K562 (cell line): ENCODE measurements around the gene SVIL.

ENCODE experiments used
- CTCF ChIP-seq, 3 experiments: IDR thresholded peaks in 2 of 3; conservative IDR thresholded peaks in 1 of 3; 2 replicates each; pipeline ENCODE4 v1.5.1; 2011 to 2012; ENCODE audit warnings: low read length in 3 of 3, mild to moderate bottlenecking in 3 of 3, control low read depth in 2 of 3, improper control_type of control experiment in 1 of 3, inconsistent platforms in 1 of 3, low read depth in 1 of 3, mixed read lengths in 1 of 3, moderate library complexity in 1 of 3; ENCODE audit not compliant: insufficient read depth in 2 of 3
- EP300 ChIP-seq: IDR thresholded peaks from 2 replicates; pipeline ENCODE4 v1.6.1; 2012; ENCODE audit warnings: low read length, improper control_type of control experiment
- EZH2 ChIP-seq: IDR thresholded peaks from 2 replicates; pipeline ENCODE4 v1.6.1; 2012; ENCODE audit warnings: low read depth, mild to moderate bottlenecking, inconsistent platforms, low read length, borderline replicate concordance
- GTF2E2 ChIP-seq: fragments of 200-800 bp; sonication (Bioruptor generic); IDR thresholded peaks from 2 replicates; pipeline ENCODE4 v1.6.1; 2016; ENCODE audit warnings: missing genetic modification characterization, missing compliant biosample characterization
- KLF6 ChIP-seq: fragments of 250-450 bp; sonication (Bioruptor Pico); IDR thresholded peaks from 2 replicates; pipeline ENCODE4 v1.4.0; 2020; ENCODE audit warnings: mild to moderate bottlenecking, moderate library complexity, borderline replicate concordance
- PRDM10 ChIP-seq: fragments of 450-650 bp; IDR thresholded peaks from 2 replicates; pipeline ENCODE4 v1.6.1; 2018; ENCODE audit not compliant: partially characterized antibody
- PRMT5 ChIP-seq: sonication (generic); formaldehyde crosslinking; IDR thresholded peaks from 2 replicates; pipeline ENCODE4 v1.5.0; 2020; ENCODE audit warnings: missing genetic modification reagents
- RAD21 ChIP-seq, 2 experiments: fragments of 250-450 bp in 1 of 2; fragments of 450-650 bp in 1 of 2; sonication (Bioruptor Pico) in 1 of 2; formaldehyde crosslinking in 1 of 2; IDR thresholded peaks in 1 of 2; conservative IDR thresholded peaks in 1 of 2; 2 replicates each; pipeline versions ENCODE4 v1.4.0 to v1.8.0; 2020 to 2022; ENCODE audit warnings: mild to moderate bottlenecking in 2 of 2, moderate library complexity in 1 of 2
- RCOR1 ChIP-seq, 2 experiments: IDR thresholded peaks; 2 replicates each; pipeline ENCODE4 v1.6.1; 2012; ENCODE audit warnings: low read depth in 2 of 2, low read length in 2 of 2, borderline replicate concordance in 1 of 2, improper control_type of control experiment in 1 of 2
- TEAD4 ChIP-seq, 2 experiments: sonication (generic) in 1 of 2; formaldehyde crosslinking in 1 of 2; IDR thresholded peaks; 2 replicates each; pipeline versions ENCODE4 v1.6.1 to v1.8.0; 2012 to 2022; ENCODE audit warnings: borderline replicate concordance in 1 of 2, inconsistent platforms in 1 of 2, low read length in 1 of 2, mild to moderate bottlenecking in 1 of 2, missing genetic modification reagents in 1 of 2
- TRIM28 ChIP-seq: fragments of 450-650 bp; IDR thresholded peaks from 2 replicates; pipeline ENCODE4 v1.6.1; 2017
- YY1 ChIP-seq, 3 experiments: IDR thresholded peaks; 2 replicates each; pipeline ENCODE4 v1.6.1; 2011; ENCODE audit warnings: low read length in 2 of 3, mild to moderate bottlenecking in 2 of 3, moderate library complexity in 2 of 3, borderline replicate concordance in 1 of 3, control low read depth in 1 of 3, low read depth in 1 of 3; ENCODE audit not compliant: insufficient read depth in 3 of 3, insufficient replicate concordance in 2 of 3, control insufficient read depth in 1 of 3, insufficient read length in 1 of 3; ENCODE audit errors: extremely low read depth in 1 of 3
- ZNF780A ChIP-seq: fragments of 250-450 bp; sonication (Bioruptor Pico); IDR thresholded peaks from 2 replicates; pipeline ENCODE4 v1.5.0; 2021; ENCODE audit warnings: mild to moderate bottlenecking
- TF ChIP-seq, protein P1 (sequence below): fragments of 250-450 bp; sonication (Bioruptor Pico); IDR thresholded peaks from 2 replicates; pipeline ENCODE4 v1.4.0; 2020; ENCODE audit warnings: mild to moderate bottlenecking, moderate library complexity

DNA sequence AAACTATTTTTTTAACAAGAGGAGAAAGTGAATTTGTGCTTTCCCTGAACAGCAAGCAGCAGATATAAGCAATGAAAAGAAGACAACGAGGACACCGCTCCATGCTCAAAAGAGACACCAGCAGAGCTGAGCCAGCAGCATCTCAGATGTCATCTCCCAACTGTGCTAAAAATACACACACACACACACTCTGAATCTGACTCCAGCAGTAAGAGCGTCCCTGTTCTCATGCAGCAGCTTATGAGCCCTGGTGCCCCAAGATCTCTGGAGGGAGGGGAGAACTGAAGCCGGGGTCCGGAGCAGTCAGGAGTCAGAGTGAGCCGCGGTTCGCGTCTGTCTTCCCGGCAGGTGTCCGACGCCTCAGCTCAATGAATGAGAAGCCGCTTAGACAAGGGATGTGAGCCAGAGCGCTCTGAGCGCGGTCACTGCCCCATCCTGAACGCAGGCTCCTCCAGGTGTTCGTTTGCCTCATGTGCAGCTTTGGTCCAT, 49.2 kb downstream of the SVIL start:
- TF ChIP-seq, protein P1, sequence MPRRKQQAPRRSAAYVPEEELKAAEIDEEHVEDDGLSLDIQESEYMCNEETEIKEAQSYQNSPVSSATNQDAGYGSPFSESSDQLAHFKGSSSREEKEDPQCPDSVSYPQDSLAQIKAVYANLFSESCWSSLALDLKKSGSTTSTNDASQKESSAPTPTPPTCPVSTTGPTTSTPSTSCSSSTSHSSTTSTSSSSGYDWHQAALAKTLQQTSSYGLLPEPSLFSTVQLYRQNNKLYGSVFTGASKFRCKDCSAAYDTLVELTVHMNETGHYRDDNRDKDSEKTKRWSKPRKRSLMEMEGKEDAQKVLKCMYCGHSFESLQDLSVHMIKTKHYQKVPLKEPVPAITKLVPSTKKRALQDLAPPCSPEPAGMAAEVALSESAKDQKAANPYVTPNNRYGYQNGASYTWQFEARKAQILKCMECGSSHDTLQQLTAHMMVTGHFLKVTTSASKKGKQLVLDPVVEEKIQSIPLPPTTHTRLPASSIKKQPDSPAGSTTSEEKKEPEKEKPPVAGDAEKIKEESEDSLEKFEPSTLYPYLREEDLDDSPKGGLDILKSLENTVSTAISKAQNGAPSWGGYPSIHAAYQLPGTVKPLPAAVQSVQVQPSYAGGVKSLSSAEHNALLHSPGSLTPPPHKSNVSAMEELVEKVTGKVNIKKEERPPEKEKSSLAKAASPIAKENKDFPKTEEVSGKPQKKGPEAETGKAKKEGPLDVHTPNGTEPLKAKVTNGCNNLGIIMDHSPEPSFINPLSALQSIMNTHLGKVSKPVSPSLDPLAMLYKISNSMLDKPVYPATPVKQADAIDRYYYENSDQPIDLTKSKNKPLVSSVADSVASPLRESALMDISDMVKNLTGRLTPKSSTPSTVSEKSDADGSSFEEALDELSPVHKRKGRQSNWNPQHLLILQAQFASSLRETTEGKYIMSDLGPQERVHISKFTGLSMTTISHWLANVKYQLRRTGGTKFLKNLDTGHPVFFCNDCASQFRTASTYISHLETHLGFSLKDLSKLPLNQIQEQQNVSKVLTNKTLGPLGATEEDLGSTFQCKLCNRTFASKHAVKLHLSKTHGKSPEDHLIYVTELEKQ (CRISPR knock-in tag) = no peak
- TF ChIP-seq PRMT5 (CRISPR knock-in tag) (no peak), TRIM28 (no peak), ZNF780A (CRISPR knock-in tag) (no peak), PRDM10 (no peak), RAD21 (CRISPR knock-in tag; conservative IDR thresholded peaks at IDR 0.05 in 1 of 2, IDR thresholded peaks at IDR 0.05 in 1 of 2) (no peak), CTCF (IDR thresholded peaks at IDR 0.05 in 2 of 3, conservative IDR thresholded peaks at IDR 0.05 in 1 of 3; ENCODE audit: insufficient read depth in 2 of 3, low read depth in 1 of 3, low read length in 3 of 3) (no peak), EP300 (no peak), TEAD4 (IDR thresholded peaks at IDR 0.05; ENCODE audit: low read length) (no peak), TEAD4 (CRISPR knock-in tag; IDR thresholded peaks at IDR 0.05; ENCODE audit: borderline replicate concordance) (no peak), RCOR1 (IDR thresholded peaks at IDR 0.05; ENCODE audit: borderline replicate concordance in 1 of 2, low read depth in 2 of 2, low read length in 2 of 2) (no peak), KLF6 (CRISPR knock-in tag) (no peak), EZH2 (no peak), GTF2E2 (no peak), YY1 (IDR thresholded peaks at IDR 0.05; ENCODE audit: borderline replicate concordance in 1 of 3, control insufficient read depth in 1 of 3, extremely low read depth in 1 of 3, insufficient read depth in 3 of 3, insufficient read length in 1 of 3, insufficient replicate concordance in 2 of 3, low read depth in 1 of 3, low read length in 2 of 3) (no peak)
